Activated T-cell treated with anti-CD3 and anti-CD28 coated beads, Interleukin-2, amount 50 U/mL, for 1 hour (primary cell): ENCODE data around the gene CMTM2.

Source experiments
- DNase-seq: peaks from one replicate; pipeline ENCODE4 v3.0.0-alpha.2; 2020

The CMTM2 gene

GRCh38 chr16:66637806-66638205, 58.5 kb downstream of the CMTM2 start:
- no peak for DNase-seq
